ENCODE data around the gene SEC14L2.

Gene SEC14L2

DNA sequence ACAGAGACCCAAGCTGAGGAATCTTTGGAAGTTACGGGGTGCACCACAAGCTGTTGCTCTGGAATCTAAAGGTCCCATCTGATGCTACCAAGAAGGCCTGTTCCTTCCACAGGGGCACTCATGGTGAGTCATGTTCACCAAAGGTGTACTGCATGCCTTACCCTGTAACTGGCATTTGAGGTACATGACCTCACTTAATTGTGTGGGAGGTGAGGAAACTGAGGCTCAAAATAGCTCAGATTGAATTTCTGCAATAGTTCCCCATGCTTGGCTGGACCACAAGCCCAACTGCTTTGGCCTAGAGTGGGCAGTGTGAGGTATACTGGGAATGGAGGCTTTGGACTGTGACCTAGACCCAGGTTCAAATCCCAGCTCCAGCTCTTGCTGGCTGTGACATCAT lies 37.0 kb downstream of the SEC14L2 start:
- peak; percentile 99 for TF ChIP-seq ZNF157 (tag by site-specific recombination; IDR thresholded peaks at IDR 0.05)
- TF ChIP-seq SP7 (tag by site-specific recombination; IDR thresholded peaks at IDR 0.05), result no peak
- Histone ChIP-seq H3K4me3 (ENCODE audit: low read depth, low read length) (no peak overlapping the region), H3K36me3 (ENCODE audit: control insufficient read depth in 2 of 2, insufficient read depth in 1 of 2, low read length in 2 of 2) (peaks cover 0 to 4% of the 10 kb centered on the region in 2 experiments; a peak in 1 of 3 replicates), H3K4me1 (ENCODE audit: control insufficient read depth, insufficient read depth, low read length) (no peaks in the 10 kb centered on the region), H3K27ac (ENCODE audit: extremely low read depth, low read depth, low read length) (no peak overlapping the region), H3K9me3 (ENCODE audit: control insufficient read depth, insufficient read depth, low read depth, low read length) (no peaks in the 10 kb centered on the region)
- ChIA-PET POLR2A (interaction anchor here (0.5 to 1.2 kb wide), 2 partner anchors 10 to 161 kb away, joined by 3 to 4 read pairs; no protein-coding TSS in a partner anchor), CTCF (interaction anchor here (0.8 to 1.3 kb wide), 3 partner anchors 43 to 486 kb away, joined by 3 to 5 read pairs (median 4); no protein-coding TSS in a partner anchor)

DNA sequence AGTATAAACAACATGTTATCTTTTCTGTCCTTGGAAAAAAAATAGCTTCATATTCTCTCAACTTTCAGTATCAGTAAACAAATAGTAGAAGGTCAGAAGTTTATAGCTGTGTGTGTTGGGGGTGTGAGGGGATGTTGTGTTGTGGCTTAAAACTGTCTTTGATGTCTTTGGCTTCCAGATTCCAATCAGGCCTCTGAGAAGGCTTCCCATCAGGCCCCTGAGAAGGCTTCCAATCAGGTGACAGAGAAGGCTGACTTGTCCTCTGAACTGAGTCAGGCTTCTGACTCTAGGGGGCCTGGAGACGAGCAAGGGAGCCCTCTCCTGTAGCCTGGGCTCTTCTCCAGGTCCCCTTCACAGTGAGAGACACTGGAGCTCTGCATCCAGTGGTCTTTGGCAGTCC lies 38.0 kb downstream of the SEC14L2 start:
- no peaks in the 10 kb centered on the region for H3K4me1 ChIP-seq (ENCODE audit: control insufficient read depth, insufficient read depth, low read length)
- no peaks in the 10 kb centered on the region for H3K9me3 ChIP-seq (ENCODE audit: control insufficient read depth, insufficient read depth, low read depth, low read length)
- TF ChIP-seq GLIS1 (tag by site-specific recombination; IDR thresholded peaks at IDR 0.05) (0 out of 2 replicates have a peak, but pooled peaks have one; percentile 12), SP7 (tag by site-specific recombination; IDR thresholded peaks at IDR 0.05) (no peak), ZNF433 (tag by site-specific recombination; IDR thresholded peaks at IDR 0.05; ENCODE audit: low read depth) (no peak)
- H3K27ac ChIP-seq (ENCODE audit: extremely low read depth, low read depth, low read length), result no peak overlapping the region
- ChIA-PET POLR2A (no interaction called here), CTCF (interaction anchor here (0.7 to 1.3 kb wide), 4 partner anchors 10 to 169 kb away, joined by 3 to 6 read pairs (median 4); no protein-coding TSS in a partner anchor)
- H3K4me3 ChIP-seq (ENCODE audit: low read depth, low read length), result no peak overlapping the region
- H3K36me3 ChIP-seq (ENCODE audit: control insufficient read depth in 2 of 2, insufficient read depth in 1 of 2, low read length in 2 of 2), result no peaks in the 10 kb centered on the region

DNA sequence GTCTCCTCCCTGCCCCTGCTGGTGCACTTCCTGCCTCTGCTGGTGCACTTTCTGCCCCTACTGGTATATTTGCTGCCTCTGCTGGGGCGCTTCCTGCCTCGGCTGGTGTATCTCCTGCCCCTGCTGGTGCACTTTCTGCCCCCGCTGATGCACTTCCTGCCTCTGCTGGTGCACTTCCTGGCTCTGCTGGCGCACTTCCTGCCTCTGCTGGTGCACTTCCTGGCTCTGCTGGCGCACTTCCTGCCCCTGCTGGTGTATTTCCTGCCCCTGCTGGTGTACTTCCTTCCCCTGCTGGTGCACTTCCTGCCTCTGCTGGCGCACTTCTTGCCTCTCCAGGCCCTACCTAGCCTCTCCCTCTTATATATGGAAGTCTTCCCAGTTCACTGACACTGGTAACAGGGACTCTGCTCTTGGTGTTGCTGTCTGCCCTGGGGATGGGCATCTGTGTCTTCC lies 38.9 kb downstream of the SEC14L2 start:
- no peak overlapping the region for H3K4me3 ChIP-seq (ENCODE audit: low read depth, low read length)
- H3K9me3 ChIP-seq (ENCODE audit: control insufficient read depth, insufficient read depth, low read depth, low read length), result no peaks in the 10 kb centered on the region
- POLR2A ChIA-PET, result interaction anchor here (2.8 kb wide), 1 partner anchor 12 kb away, joined by 11 read pairs; no protein-coding TSS in a partner anchor
- H3K36me3 ChIP-seq (ENCODE audit: control insufficient read depth in 2 of 2, insufficient read depth in 1 of 2, low read length in 2 of 2), result no peaks in the 10 kb centered on the region
- H3K4me1 ChIP-seq (ENCODE audit: control insufficient read depth, insufficient read depth, low read length), result no peaks in the 10 kb centered on the region
- CTCF ChIA-PET, result interaction anchor here (1.1 to 1.5 kb wide), 2 partner anchors 9 to 10 kb away, joined by 6 to 10 read pairs; no protein-coding TSS in a partner anchor
- no peak overlapping the region for H3K27ac ChIP-seq (ENCODE audit: extremely low read depth, low read depth, low read length)
- TF ChIP-seq ZNF266 (tag by site-specific recombination; IDR thresholded peaks at IDR 0.05; ENCODE audit: low read depth) (no peak), ZNF585B (tag by site-specific recombination; IDR thresholded peaks at IDR 0.05) (no peak), ZBTB48 (tag by site-specific recombination; IDR thresholded peaks at IDR 0.05) (no peak), SETDB1 (IDR thresholded peaks at IDR 0.05; ENCODE audit: insufficient read length, low read length) (peak; percentile 61), ZNF19 (tag by site-specific recombination; IDR thresholded peaks at IDR 0.05; ENCODE audit: low read depth) (no peak), ZNF510 (tag by site-specific recombination; IDR thresholded peaks at IDR 0.05; ENCODE audit: insufficient replicate concordance) (no peak), ZNF501 (tag by site-specific recombination; IDR thresholded peaks at IDR 0.05) (no peak), ZNF830 (tag by site-specific recombination; IDR thresholded peaks at IDR 0.05; ENCODE audit: low read depth) (no peak), ZNF555 (tag by site-specific recombination; conservative IDR thresholded peaks at IDR 0.05) (no peak), ZNF621 (tag by site-specific recombination; IDR thresholded peaks at IDR 0.05) (no peak), ZNF777 (tag by site-specific recombination; IDR thresholded peaks at IDR 0.05; ENCODE audit: borderline replicate concordance) (no peak), ZFHX2 (tag by site-specific recombination; conservative IDR thresholded peaks at IDR 0.05) (no peak), YY1 (tag by site-specific recombination; IDR thresholded peaks at IDR 0.05) (no peak), ZNF629 (tag by site-specific recombination; IDR thresholded peaks at IDR 0.05) (peak; percentile 98), ZNF416 (tag by site-specific recombination; IDR thresholded peaks at IDR 0.05) (no peak), KLF8 (tag by site-specific recombination; IDR thresholded peaks at IDR 0.05) (no peak), ZNF24 (tag by site-specific recombination; IDR thresholded peaks at IDR 0.05) (no peak), ZNF549 (tag by site-specific recombination; IDR thresholded peaks at IDR 0.05) (no peak), ZNF626 (tag by site-specific recombination; IDR thresholded peaks at IDR 0.05) (no peak), IKZF3 (tag by site-specific recombination; IDR thresholded peaks at IDR 0.05) (no peak), ZXDB (tag by site-specific recombination; IDR thresholded peaks at IDR 0.05) (peak; percentile 66)
- TF ChIP-seq, protein P1, sequence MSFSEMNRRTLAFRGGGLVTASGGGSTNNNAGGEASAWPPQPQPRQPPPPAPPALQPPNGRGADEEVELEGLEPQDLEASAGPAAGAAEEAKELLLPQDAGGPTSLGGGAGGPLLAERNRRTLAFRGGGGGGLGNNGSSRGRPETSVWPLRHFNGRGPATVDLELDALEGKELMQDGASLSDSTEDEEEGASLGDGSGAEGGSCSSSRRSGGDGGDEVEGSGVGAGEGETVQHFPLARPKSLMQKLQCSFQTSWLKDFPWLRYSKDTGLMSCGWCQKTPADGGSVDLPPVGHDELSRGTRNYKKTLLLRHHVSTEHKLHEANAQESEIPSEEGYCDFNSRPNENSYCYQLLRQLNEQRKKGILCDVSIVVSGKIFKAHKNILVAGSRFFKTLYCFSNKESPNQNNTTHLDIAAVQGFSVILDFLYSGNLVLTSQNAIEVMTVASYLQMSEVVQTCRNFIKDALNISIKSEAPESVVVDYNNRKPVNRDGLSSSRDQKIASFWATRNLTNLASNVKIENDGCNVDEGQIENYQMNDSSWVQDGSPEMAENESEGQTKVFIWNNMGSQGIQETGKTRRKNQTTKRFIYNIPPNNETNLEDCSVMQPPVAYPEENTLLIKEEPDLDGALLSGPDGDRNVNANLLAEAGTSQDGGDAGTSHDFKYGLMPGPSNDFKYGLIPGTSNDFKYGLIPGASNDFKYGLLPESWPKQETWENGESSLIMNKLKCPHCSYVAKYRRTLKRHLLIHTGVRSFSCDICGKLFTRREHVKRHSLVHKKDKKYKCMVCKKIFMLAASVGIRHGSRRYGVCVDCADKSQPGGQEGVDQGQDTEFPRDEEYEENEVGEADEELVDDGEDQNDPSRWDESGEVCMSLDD (tag by site-specific recombination; IDR thresholded peaks at IDR 0.05), result no peak
- TF ChIP-seq, protein P2, sequence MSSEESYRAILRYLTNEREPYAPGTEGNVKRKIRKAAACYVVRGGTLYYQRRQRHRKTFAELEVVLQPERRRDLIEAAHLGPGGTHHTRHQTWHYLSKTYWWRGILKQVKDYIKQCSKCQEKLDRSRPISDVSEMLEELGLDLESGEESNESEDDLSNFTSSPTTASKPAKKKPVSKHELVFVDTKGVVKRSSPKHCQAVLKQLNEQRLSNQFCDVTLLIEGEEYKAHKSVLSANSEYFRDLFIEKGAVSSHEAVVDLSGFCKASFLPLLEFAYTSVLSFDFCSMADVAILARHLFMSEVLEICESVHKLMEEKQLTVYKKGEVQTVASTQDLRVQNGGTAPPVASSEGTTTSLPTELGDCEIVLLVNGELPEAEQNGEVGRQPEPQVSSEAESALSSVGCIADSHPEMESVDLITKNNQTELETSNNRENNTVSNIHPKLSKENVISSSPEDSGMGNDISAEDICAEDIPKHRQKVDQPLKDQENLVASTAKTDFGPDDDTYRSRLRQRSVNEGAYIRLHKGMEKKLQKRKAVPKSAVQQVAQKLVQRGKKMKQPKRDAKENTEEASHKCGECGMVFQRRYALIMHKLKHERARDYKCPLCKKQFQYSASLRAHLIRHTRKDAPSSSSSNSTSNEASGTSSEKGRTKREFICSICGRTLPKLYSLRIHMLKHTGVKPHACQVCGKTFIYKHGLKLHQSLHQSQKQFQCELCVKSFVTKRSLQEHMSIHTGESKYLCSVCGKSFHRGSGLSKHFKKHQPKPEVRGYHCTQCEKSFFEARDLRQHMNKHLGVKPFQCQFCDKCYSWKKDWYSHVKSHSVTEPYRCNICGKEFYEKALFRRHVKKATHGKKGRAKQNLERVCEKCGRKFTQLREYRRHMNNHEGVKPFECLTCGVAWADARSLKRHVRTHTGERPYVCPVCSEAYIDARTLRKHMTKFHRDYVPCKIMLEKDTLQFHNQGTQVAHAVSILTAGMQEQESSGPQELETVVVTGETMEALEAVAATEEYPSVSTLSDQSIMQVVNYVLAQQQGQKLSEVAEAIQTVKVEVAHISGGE (tag by site-specific recombination; conservative IDR thresholded peaks at IDR 0.05; ENCODE audit: low read depth), result peak; percentile 45

Measured in HEK293 (cell line).